ENCODE data around the gene MLX. TPM values are rescaled to one million over a fixed set of nuclear protein-coding genes. Genes with fewer than 3 reads are reported as not detected.

Gene MLX
- total and polyA plus RNA-seq, 10 of the 15 experiments (the other 5 are each of a cell fraction or from before 2014, with no cell fraction given) = 34.4 to 65.0 (median 44.4) TPM

GRCh38 chr17:42566883-42567573 is at the start of gene MLX (continued):
- TF ChIP-seq IRF5 (IDR thresholded peaks at IDR 0.05; ENCODE audit: borderline replicate concordance) = no peak
- no peak for TF ChIP-seq MYC (IDR thresholded peaks at IDR 0.05; ENCODE audit: insufficient read depth, insufficient read length, insufficient replicate concordance, low read length, severe bottlenecking)
- TF ChIP-seq PAX5 (IDR thresholded peaks at IDR 0.05; ENCODE audit: borderline replicate concordance, low read depth, low read length) = peak; percentile 86
- peak; percentile 95 for TF ChIP-seq USF2 (IDR thresholded peaks at IDR 0.05; ENCODE audit: borderline replicate concordance, low read depth, low read length)
- peak; percentile 96 for TF ChIP-seq MAX (IDR thresholded peaks at IDR 0.05; ENCODE audit: low read depth, low read length)
- TF ChIP-seq BRCA1 (IDR thresholded peaks at IDR 0.05; ENCODE audit: low read depth, low read length) = peak; percentile 32; the same call in 1 of the 2 replicates
- no peak for TF ChIP-seq IRF4 (IDR thresholded peaks at IDR 0.05; ENCODE audit: low read depth, low read length)
- TF ChIP-seq KAT2A (conservative IDR thresholded peaks at IDR 0.05; ENCODE audit: control insufficient read depth, low read depth, low read length) = no peak
- peak; percentile 49 to 89; a peak in 3 of 4 replicates for TF ChIP-seq BHLHE40 (IDR thresholded peaks at IDR 0.05; ENCODE audit: borderline replicate concordance in 1 of 2, low read depth in 2 of 2, low read length in 1 of 2)
- peak; percentile 76 for TF ChIP-seq YY1 (IDR thresholded peaks at IDR 0.05; ENCODE audit: low read depth, low read length)
- TF ChIP-seq TAF1 (IDR thresholded peaks at IDR 0.05; ENCODE audit: borderline replicate concordance, low read depth, low read length) = no peak; the same call in 1 of the 2 replicates
- no peak for TF ChIP-seq ZBTB33 (IDR thresholded peaks at IDR 0.05)
- no peak for TF ChIP-seq ZBTB11 (CRISPR knock-in tag; IDR thresholded peaks at IDR 0.05)
- peak; percentile 92; the same call in 1 of the 2 replicates for TF ChIP-seq ATF3 (IDR thresholded peaks at IDR 0.05; ENCODE audit: borderline replicate concordance, extremely low read depth, low read depth, low read length)
- TF ChIP-seq MEF2B (IDR thresholded peaks at IDR 0.05; ENCODE audit: partially characterized antibody, poor library complexity, severe bottlenecking) = peak; percentile 88
- no peak for TF ChIP-seq TARDBP (IDR thresholded peaks at IDR 0.05; ENCODE audit: borderline replicate concordance)
- no peak for TF ChIP-seq CBX3 (IDR thresholded peaks at IDR 0.05; ENCODE audit: borderline replicate concordance, low read depth)
- TF ChIP-seq JUNB (IDR thresholded peaks at IDR 0.05) = no peak
- TF ChIP-seq KDM1A (IDR thresholded peaks at IDR 0.05; ENCODE audit: borderline replicate concordance) = no peak
- peak; percentile 60; the same call in 1 of the 2 replicates for TF ChIP-seq SIN3A (IDR thresholded peaks at IDR 0.05; ENCODE audit: low read depth, low read length)
- TF ChIP-seq ZBED1 (IDR thresholded peaks at IDR 0.05; ENCODE audit: borderline replicate concordance) = no peak; the same call in 1 of the 2 replicates
